ENCODE measurements around the gene WNK1.
"Not testable (repeated sequence)": the region's sequence is repeated elsewhere in the genome, so short reads cannot be mapped to it uniquely, and the experiment has no call there.

Gene WNK1

GRCh38 chr12:749751-750270 is 2.6 kb upstream of the WNK1 start:
- no peak for DNase-seq (ENCODE audit: low read depth)

GRCh38 chr12:750366-751191 is 1.8 kb upstream of the WNK1 start:
- no peak for DNase-seq (ENCODE audit: low read depth)

GRCh38 chr12:751192-751998 is 984 bp upstream of the WNK1 start:
- DNase-seq (ENCODE audit: low read depth) = peak; percentile 94

- DNase-seq (ENCODE audit: low read depth) = no peak
Measured at GRCh38 chr12:752695-753610, 574 bp downstream of the WNK1 start.

GRCh38 chr12:753611-754472 is 1.5 kb downstream of the WNK1 start:
- no peak for DNase-seq (ENCODE audit: low read depth)

GRCh38 chr12:754473-754820 is 2.1 kb downstream of the WNK1 start:
- no peak for DNase-seq (ENCODE audit: low read depth)

GRCh38 chr12:754851-755562 is 2.6 kb downstream of the WNK1 start:
- no peak for DNase-seq (ENCODE audit: low read depth)

GRCh38 chr12:759628-760027 is 7.2 kb downstream of the WNK1 start:
- no peak for DNase-seq (ENCODE audit: low read depth)

GRCh38 chr12:761256-761655 is 8.9 kb downstream of the WNK1 start:
- DNase-seq (ENCODE audit: low read depth) = no peak

GRCh38 chr12:765840-766239 is 13.5 kb downstream of the WNK1 start:
- DNase-seq (ENCODE audit: low read depth) = no peak

- no peak for DNase-seq (ENCODE audit: low read depth)
Measured at GRCh38 chr12:768434-768833, 16.1 kb downstream of the WNK1 start.

- DNase-seq (ENCODE audit: low read depth) = no peak
Measured at GRCh38 chr12:770479-770878, 18.1 kb downstream of the WNK1 start.

- no peak for DNase-seq (ENCODE audit: low read depth)
Measured at GRCh38 chr12:772056-772697, 19.8 kb downstream of the WNK1 start.

GRCh38 chr12:774051-774614 is 21.8 kb downstream of the WNK1 start:
- DNase-seq (ENCODE audit: low read depth) = no peak

GRCh38 chr12:775973-776771 is 23.8 kb downstream of the WNK1 start:
- not testable (repeated sequence) for DNase-seq (ENCODE audit: low read depth)

GRCh38 chr12:776772-777373 is 24.5 kb downstream of the WNK1 start:
- not testable (repeated sequence) for DNase-seq (ENCODE audit: low read depth)

GRCh38 chr12:777550-778047 is 25.2 kb downstream of the WNK1 start:
- DNase-seq (ENCODE audit: low read depth) = no peak

GRCh38 chr12:778615-779014 is 26.2 kb downstream of the WNK1 start:
- no peak for DNase-seq (ENCODE audit: low read depth)

Data from fibroblast of the conjunctiva (primary cell).